GM19455 (cell line): ENCODE data around the gene PRKAR1B.

ENCODE experiments used
- ATAC-seq: cut with Tn5 transposase; IDR thresholded peaks from one replicate; pipeline ENCODE4 v1.9.1; 2021; ENCODE audit not compliant: unreplicated experiment

The PRKAR1B gene

DNA sequence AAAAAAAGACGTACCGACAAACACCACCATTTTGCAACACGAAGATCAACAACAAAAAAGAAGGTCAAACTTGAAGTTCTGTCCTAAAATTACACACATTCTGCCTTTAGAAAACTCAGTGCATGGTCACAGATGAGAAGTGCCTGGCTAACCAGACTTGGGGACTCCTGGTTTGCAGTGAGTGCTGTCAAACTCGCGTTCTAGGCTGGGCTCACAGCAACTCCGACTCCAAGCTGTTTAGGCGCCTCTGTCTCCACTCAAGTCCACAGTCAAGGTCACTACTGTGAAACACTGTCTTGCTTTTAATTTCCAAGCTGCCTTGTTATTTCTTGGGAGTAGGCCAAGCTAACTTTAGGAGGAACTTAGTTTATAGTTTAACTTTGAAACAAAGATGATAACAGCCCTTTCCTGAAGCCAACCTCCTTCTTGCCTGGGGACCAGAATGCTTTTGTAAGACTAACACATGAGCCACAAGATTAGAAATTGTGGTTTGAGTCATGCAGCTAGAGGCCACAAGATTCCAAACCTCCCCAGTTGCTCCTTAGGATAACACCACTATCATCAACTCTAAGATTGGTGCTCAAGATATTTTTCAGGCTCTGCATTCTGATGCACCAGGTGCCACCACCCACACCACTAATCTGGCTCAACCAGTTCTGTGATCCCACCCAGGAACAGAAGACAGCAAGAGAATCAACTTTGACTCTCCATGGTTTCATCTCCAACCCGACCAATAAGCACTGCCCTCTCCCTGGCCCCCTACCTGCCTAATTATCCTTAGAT, 1.7 kb downstream of the PRKAR1B start:
- no peak for ATAC-seq

DNA sequence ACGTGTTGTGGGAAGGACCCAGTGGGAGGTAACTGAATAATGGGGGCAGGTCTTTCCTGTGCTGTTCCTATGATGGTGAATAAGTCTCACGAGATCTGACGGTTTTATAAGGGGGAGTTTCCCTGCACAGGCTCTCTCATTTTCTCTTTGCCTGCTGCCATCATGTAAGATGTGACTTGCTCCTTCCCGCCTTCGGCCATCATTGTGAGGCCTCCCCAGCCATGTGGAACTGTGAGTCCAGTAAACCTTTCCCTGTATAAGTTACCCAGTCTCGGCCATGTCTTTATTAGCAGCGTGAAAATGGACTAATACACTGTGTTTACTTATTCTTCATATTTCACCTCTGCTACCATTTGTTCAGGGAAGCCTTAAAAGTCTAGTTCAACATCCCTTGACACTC, 2.8 kb downstream of the PRKAR1B start:
- ATAC-seq, result no peak

DNA sequence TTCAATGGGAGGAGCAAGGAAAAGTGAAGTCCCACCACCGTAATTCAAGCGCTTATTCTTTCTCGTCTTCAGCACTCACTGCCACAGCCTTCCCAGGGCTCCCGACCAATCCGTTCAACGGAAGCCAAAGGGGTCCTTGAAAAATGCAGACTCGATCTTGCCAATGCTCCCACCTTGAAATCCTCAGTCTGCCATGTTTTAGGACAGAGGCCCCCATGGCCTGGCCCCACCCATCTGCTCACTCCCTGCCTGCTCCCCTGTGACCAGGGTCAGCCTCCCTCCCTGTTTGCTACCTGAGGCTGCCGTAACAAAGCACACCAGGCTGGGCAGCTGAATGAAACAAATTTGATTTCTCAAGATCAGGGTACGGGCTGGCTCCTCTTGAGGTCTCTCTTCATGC, 3.5 kb downstream of the PRKAR1B start:
- ATAC-seq, result no peak

- ATAC-seq, result no peak
Measured at GRCh38 chr7:721619-722248, 5.3 kb downstream of the PRKAR1B start.

DNA sequence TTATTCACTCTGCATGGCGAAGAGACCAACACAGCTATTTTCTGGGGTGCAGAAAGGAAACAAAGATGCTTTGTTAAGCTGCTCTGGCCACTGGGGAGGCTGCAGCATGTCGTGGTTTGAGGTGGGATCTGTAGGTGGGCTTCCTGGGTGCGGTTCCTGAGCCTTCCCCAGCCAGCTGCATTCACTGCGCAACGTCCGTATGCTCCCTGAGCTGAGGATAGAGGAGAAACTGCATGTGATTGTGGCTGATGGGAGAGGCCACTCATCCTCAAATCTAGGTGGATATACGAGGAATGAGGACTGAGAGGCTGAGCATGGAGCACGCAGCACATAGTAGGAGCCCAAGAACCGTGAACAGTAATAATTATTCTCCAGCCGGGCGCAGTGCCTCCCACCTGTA, 10.4 kb downstream of the PRKAR1B start:
- ATAC-seq, result no peak

GRCh38 chr7:716222-716621, 10.9 kb downstream of the PRKAR1B start:
- ATAC-seq, result no peak

DNA sequence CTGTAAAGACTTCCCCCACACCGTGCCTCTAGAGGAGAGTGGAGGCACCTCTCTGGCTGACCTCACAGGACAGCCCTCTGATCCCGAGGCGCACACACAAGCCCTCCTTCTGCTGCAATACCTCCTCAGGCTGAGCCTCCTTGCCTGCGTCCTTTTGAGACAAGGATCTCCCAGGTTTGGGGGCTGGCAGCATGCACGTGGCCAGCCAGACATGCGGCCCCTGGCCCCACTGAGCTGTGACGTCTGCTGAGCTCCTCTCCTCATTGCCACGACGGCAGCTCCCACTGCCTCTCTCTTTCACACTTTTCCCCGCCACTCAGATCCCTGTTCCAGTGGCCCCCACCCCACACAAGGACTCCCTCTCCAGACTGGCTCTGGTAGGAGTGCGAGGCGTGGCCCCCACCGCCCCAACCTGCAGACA, 12.8 kb downstream of the PRKAR1B start:
- ATAC-seq, result no peak

- no peak for ATAC-seq
Measured at GRCh38 chr7:713488-714230, 13.4 kb downstream of the PRKAR1B start.

- no peak for ATAC-seq
Measured at GRCh38 chr7:713139-713457, 14.0 kb downstream of the PRKAR1B start.

- ATAC-seq, result no peak
Measured at GRCh38 chr7:712381-713138, 14.5 kb downstream of the PRKAR1B start.

DNA sequence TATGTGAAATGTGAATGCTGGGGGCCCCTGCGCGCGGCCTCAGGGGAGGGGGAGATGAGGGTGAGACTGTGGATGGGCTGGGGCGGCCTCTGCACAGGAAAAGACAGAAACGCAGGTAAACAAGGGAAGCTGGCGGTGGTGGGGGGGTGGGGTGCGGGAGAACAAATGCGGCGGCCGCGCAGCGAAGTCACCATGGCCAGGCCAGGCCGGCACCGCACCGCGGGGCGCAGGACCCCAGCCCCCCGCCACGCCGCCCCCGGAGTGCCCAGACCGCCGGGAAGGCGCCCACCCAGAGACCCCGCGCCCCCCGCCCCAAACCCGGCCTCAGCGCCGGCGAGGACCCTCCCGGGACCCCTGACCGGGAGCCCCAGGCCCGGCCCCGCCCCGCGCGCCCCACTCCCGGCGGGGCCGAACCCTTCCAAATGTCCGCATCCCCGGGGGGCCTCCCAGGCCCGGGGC, 15.1 kb downstream of the PRKAR1B start:
- ATAC-seq, result no peak

GRCh38 chr7:711093-711921, 15.8 kb downstream of the PRKAR1B start:
- ATAC-seq, result no peak

DNA sequence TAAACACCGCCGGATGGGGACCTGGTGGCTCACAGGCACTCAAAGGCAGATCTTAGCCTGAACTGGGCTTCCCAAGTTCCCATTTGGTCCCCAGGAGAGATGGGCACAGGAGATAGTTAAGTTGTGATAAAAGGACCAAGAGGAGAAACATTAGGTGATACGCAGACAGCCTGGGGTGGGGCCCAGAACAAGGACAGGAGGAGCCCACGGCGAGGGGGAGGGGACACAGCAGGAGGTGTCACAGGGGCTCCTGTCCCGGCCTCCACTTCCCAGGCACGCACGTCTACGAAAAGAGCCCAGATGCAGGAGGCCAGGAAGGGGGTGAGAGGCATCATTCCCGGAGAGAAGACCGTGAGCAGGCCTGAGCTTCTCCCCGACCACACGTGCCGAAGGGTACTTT, 16.9 kb downstream of the PRKAR1B start:
- ATAC-seq, result no peak

DNA sequence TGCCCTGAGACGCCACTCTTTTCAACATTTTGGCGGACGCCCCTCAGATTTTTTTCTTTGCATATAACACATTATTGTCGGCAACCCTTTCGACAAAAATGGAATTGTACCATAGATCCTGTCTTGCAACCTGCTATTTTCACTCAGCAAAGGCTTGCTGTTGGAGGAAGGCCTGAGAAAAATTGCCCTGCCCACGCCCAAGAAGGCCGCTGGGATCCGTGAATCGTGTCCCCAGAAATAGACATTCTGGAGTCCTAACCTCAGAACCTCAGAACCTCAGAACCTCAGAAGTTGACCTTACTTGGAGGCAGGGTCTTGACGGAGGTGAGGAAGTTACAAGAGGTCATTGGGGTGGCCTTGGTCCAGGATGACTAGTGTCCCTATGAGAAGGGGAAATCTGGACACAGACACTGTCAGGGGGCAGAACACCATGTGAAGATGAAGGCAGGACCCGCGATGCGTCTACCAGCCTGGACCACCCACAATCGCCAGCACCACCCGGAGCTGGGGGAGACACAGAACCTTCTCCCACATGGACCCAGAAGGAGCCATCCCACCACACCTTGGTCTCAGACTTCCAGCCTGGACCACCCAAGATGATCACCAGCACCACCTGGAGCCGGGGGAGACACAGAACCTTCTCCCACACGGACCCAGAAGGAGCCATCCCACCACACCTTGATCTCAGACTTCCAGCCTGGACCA, 19.6 kb downstream of the PRKAR1B start:
- no peak for ATAC-seq

GRCh38 chr7:706721-707120, 20.4 kb downstream of the PRKAR1B start:
- ATAC-seq, result no peak

DNA sequence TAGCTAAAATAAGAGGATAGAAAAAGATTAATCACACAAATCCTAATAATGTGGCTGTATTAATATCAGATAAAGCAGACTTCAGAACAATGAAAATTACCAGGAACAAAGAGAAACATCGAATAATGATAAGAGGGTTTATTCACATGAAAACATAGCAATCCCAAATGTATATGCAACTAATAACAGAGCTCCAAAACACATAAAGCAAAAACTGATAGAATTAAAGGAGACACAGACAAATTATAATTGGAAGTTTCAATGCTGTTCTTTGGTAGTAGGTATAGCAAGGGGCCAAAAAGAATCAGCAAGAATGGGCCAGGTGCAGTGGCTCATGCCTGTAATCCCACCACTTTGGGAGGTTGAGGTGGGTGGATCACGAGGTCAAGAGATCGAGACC, 24.0 kb downstream of the PRKAR1B start:
- ATAC-seq, result no peak

- no peak for ATAC-seq
Measured at GRCh38 chr7:701086-701671, 25.9 kb downstream of the PRKAR1B start.

DNA sequence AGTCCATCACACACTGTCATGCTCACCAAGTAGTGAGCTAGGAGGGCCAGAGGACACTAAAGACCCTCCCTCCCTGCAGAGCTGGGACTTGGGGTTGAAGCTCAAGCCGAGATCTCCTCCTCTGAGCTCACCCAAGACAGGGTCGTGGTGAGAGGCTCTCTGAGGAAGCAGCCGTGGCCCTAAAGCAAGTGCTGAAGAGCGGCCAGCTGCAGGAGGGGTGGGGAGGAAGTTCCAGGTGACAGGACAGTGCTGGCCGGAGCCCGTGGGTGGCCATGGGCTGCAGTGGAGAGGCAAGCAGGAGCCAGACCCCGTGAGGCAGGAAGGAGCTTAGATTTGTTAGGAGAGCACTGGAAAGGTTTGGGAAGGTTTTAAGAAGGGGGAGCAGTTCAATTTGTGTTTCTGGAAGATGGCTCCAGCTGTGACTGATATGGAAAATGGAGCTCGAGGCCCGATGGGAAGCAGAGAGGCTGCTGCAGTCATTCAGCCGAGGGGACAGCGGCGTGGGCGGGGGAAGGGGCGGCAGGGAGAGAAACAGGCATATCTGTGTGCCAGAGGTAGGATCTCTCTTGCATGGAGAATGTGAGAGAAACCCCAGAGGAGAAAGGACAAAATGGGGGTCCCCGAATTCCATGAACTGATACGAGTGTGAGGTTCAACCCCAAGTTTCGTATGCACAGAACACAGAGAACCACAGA, 27.5 kb downstream of the PRKAR1B start:
- no peak for ATAC-seq
